ENCODE measurements around the gene SYDE2. TPM values are rescaled to one million over a fixed set of nuclear protein-coding genes. Genes with fewer than 3 reads are reported as not detected.
A peak's percentile ranks its signal among the peaks of the same experiment; 100 is the strongest.

Gene SYDE2
- total RNA-seq, 1 donor from 2014 or later = 23.8 TPM

GRCh38 chr1:85111695-85112094 is 89.1 kb downstream of the SYDE2 start:
- no peaks in the 10 kb centered on the region for H3K27me3 ChIP-seq
- intact Hi-C loops (cut with DNase I) = loop anchor here (5.0 kb wide), 1 partner anchor 141 kb away; no protein-coding TSS in a partner anchor
- H3K4me1 ChIP-seq = no peaks in the 10 kb centered on the region
- DNase-seq (no peak), ATAC-seq (no peak)
- no peaks in the 10 kb centered on the region for H3K9me3 ChIP-seq
- no peak overlapping the region for H3K4me3 ChIP-seq
- H3K36me3 ChIP-seq = no peaks in the 10 kb centered on the region
- no peak overlapping the region for H3K27ac ChIP-seq
- no peak for TF ChIP-seq CTCF (IDR thresholded peaks at IDR 0.05)

GRCh38 chr1:85109475-85109874 is 91.3 kb downstream of the SYDE2 start:
- Histone ChIP-seq H3K36me3 (no peaks in the 10 kb centered on the region), H3K27me3 (no peaks in the 10 kb centered on the region), H3K4me1 (no peaks in the 10 kb centered on the region), H3K9me3 (no peaks in the 10 kb centered on the region), H3K27ac (no peak overlapping the region), H3K4me3 (no peak overlapping the region)
- DNase-seq (peak; percentile 69), ATAC-seq (peak; percentile 98)
- intact Hi-C loops (cut with DNase I) = no loop called here
- peak; percentile 78 for TF ChIP-seq CTCF (IDR thresholded peaks at IDR 0.05)

Small RNA genes lying within 50 kb of the gene (microRNA-seq; reads per million reads assigned to microRNA genes)
- 5.0 reads per million, percentile 28 among the genes with 10 or more reads in this experiment for gene MIR4423 (ENCODE audit: borderline microRNAs expressed)

Other genes with a start within 250 kb of the SYDE2 start
- gene MCOLN2, start 203.9 kb downstream of the SYDE2 start, total RNA-seq = 10.1 TPM
- 14.0 TPM for gene MCOLN3, start 152.5 kb downstream of the SYDE2 start, total RNA-seq
- 22.5 TPM for gene C1orf52, start 58.6 kb upstream of the SYDE2 start, total RNA-seq
- 25.9 TPM for gene BCL10, start 75.6 kb upstream of the SYDE2 start, total RNA-seq

All from upper lobe of right lung (tissue), 1 donor.